ENCODE results near the gene LTN1. TPM values are rescaled to one million over a fixed set of nuclear protein-coding genes. Genes with fewer than 3 reads are reported as not detected.

Gene LTN1
- total and polyA plus RNA-seq, 2 of the 13 experiments (the other 11 are each of a cell fraction or from before 2014, with no cell fraction given), result 6.7 to 24.6 TPM

- peak; percentile 64; the same call in 1 of the 2 replicates for TF ChIP-seq ZNF607 (CRISPR knock-in tag; IDR thresholded peaks at IDR 0.05; ENCODE audit: borderline replicate concordance)
- TF ChIP-seq CSRNP1 (CRISPR knock-in tag; IDR thresholded peaks at IDR 0.05), result peak; percentile 90
- peak; percentile 78; the same call in 1 of the 2 replicates for TF ChIP-seq ZNF124 (CRISPR knock-in tag; IDR thresholded peaks at IDR 0.05)
- TF ChIP-seq TGIF2 (CRISPR knock-in tag; IDR thresholded peaks at IDR 0.05), result peak; percentile 98
- TF ChIP-seq ZNF619 (CRISPR knock-in tag; IDR thresholded peaks at IDR 0.05), result peak; percentile 75; the same call in 1 of the 2 replicates
- 0 out of 2 replicates have a peak, but pooled peaks have one; percentile 31 for TF ChIP-seq MLXIP (CRISPR knock-in tag; IDR thresholded peaks at IDR 0.05; ENCODE audit: borderline replicate concordance)
- TF ChIP-seq MIER3 (CRISPR knock-in tag; IDR thresholded peaks at IDR 0.05; ENCODE audit: borderline replicate concordance), result peak; percentile 65; the same call in 1 of the 2 replicates
- TF ChIP-seq DMAP1 (CRISPR knock-in tag; IDR thresholded peaks at IDR 0.05), result peak; percentile 82
- 0 out of 2 replicates have a peak, but pooled peaks have one; percentile 23 for TF ChIP-seq CCDC6 (CRISPR knock-in tag; IDR thresholded peaks at IDR 0.05)
- TF ChIP-seq ZNF326 (CRISPR knock-in tag; IDR thresholded peaks at IDR 0.05; ENCODE audit: borderline replicate concordance), result no peak
- TF ChIP-seq ZNF142 (CRISPR knock-in tag; IDR thresholded peaks at IDR 0.05), result peak; percentile 80; the same call in 1 of the 2 replicates
- 0 out of 2 replicates have a peak, but pooled peaks have one; percentile 15 for TF ChIP-seq ATF3 (CRISPR knock-in tag; IDR thresholded peaks at IDR 0.05)
- peak; percentile 65; the same call in 1 of the 2 replicates for TF ChIP-seq POGZ (CRISPR knock-in tag; IDR thresholded peaks at IDR 0.05)
- TF ChIP-seq ZFP37 (CRISPR knock-in tag; IDR thresholded peaks at IDR 0.05; ENCODE audit: borderline replicate concordance), result 0 out of 2 replicates have a peak, but pooled peaks have one; percentile 78
- no peak; the same call in 1 of the 2 replicates for TF ChIP-seq SOX13 (IDR thresholded peaks at IDR 0.05)
- peak in 1 of 2 experiments; percentile 55; a peak in 2 of 4 replicates for TF ChIP-seq SOX13 (CRISPR knock-in tag; conservative IDR thresholded peaks at IDR 0.05 in 1 of 2, IDR thresholded peaks at IDR 0.05 in 1 of 2)
- TF ChIP-seq FOXA1 (IDR thresholded peaks at IDR 0.05), result no peak
- TF ChIP-seq FOXA1 (CRISPR knock-in tag; IDR thresholded peaks at IDR 0.05), result peak; percentile 52
- TF ChIP-seq SALL1 (CRISPR knock-in tag; IDR thresholded peaks at IDR 0.05), result peak; percentile 91
Measured at GRCh38 chr21:29002442-29003144, 9.9 kb upstream of the LTN1 start (continued).

Measured in HepG2 (cell line).